Calu3 (cell line): ENCODE data around the gene ELOVL4. TPM values are rescaled to one million over a fixed set of nuclear protein-coding genes. Genes with fewer than 3 reads are reported as not detected.
A peak's percentile ranks its signal among the peaks of the same experiment; 100 is the strongest.

ENCODE experiments used
- BruUV-seq: library from RNA; stranded (reverse); fragments of 400-500 nt; replicated peaks from 2 replicates; lab custom pipeline; 2021; lab: Mats Ljungman, UMichigan
- CTCF ChIA-PET: fragments of 300-600 bp; sonication (Branson Sonifier 250); formaldehyde crosslinking; loops from one replicate; lab custom pipeline; 2022; ENCODE audit warnings: antibody characterized with exemption; lab: Charles Lee
- DNase-seq: peaks from one replicate; pipeline ENCODE4 v3.0.0; 2022
- H3K27ac Mint-ChIP-seq: one replicate; pipeline ENCODE4 v1.8.0; 2022; ENCODE audit warnings: mixed read lengths; ENCODE audit not compliant: unreplicated experiment
- H3K27me3 Mint-ChIP-seq: one replicate; pipeline ENCODE4 v1.8.0; 2022; ENCODE audit warnings: mixed read lengths; ENCODE audit not compliant: unreplicated experiment
- H3K36me3 Mint-ChIP-seq: one replicate; pipeline ENCODE4 v1.8.0; 2022; ENCODE audit warnings: mild to moderate bottlenecking, moderate library complexity, mixed read lengths; ENCODE audit not compliant: insufficient read depth, unreplicated experiment
- H3K4me1 Mint-ChIP-seq: one replicate; pipeline ENCODE4 v1.8.0; 2022; ENCODE audit warnings: mild to moderate bottlenecking, low read depth, mixed read lengths; ENCODE audit not compliant: unreplicated experiment
- H3K4me3 Mint-ChIP-seq: one replicate; pipeline ENCODE4 v1.8.0; 2022; ENCODE audit warnings: mild to moderate bottlenecking, low read depth, moderate library complexity, mixed read lengths; ENCODE audit not compliant: unreplicated experiment
- H3K9me3 Mint-ChIP-seq: one replicate; pipeline ENCODE4 v1.8.0; 2022; ENCODE audit warnings: low read depth, mixed read lengths; ENCODE audit not compliant: unreplicated experiment
- intact Hi-C: fragments of 100-400 bp; cut with micrococcal nuclease; formaldehyde crosslinking; loops from one replicate; pipeline ENCODE4 v1.10.0; 2022; ENCODE audit not compliant: unreplicated experiment
- total RNA-seq: library from RNA; stranded (reverse); gene quantifications from 2 replicates; pipeline ENCODE4 v1.2.3, GENCODE V29; 2022
- TF ChIP-seq, protein P1 (sequence below): fragments of 200-600 bp; IDR thresholded peaks from one replicate; pipeline ENCODE4 v1.8.0; 2022; ENCODE audit warnings: antibody characterized with exemption; ENCODE audit not compliant: unreplicated experiment

ELOVL4 gene
- total RNA-seq, 1 experiment from 2014 or later, result 1.6 TPM

DNA sequence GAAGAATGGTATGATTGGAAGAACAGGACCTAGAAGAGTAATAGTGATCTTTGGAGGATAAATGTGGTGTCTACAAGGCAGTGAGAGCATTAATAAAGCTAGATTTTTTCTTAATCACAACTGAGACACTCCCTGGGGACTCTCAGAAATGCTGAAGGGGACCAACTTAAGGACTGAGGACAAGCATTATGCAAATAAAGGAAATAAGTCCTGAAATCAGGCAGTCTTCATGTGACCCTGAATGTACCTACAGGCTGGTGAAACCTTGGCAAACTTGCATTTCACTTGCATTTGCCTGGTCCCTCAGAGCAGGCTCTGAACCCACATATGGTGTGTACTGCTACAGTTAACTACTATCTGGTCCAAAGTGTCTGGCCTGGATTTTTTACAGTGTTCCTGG lies 37.8 kb upstream of the ELOVL4 start:
- CTCF ChIA-PET, result interaction anchor here (0.7 kb wide), 1 partner anchor 502 kb away, joined by 11 read pairs; no protein-coding TSS in a partner anchor
- no TSS peak for BruUV-seq
- Mint-ChIP-seq H3K4me3 (no peak overlapping the region), H3K36me3 (no peaks in the 10 kb centered on the region), H3K4me1 (no peaks in the 10 kb centered on the region), H3K27ac (no peak overlapping the region), H3K9me3 (no peaks in the 10 kb centered on the region), H3K27me3 (no peaks in the 10 kb centered on the region)
- intact Hi-C loops, result no loop called here
- no peak for DNase-seq
- TF ChIP-seq, protein P1, sequence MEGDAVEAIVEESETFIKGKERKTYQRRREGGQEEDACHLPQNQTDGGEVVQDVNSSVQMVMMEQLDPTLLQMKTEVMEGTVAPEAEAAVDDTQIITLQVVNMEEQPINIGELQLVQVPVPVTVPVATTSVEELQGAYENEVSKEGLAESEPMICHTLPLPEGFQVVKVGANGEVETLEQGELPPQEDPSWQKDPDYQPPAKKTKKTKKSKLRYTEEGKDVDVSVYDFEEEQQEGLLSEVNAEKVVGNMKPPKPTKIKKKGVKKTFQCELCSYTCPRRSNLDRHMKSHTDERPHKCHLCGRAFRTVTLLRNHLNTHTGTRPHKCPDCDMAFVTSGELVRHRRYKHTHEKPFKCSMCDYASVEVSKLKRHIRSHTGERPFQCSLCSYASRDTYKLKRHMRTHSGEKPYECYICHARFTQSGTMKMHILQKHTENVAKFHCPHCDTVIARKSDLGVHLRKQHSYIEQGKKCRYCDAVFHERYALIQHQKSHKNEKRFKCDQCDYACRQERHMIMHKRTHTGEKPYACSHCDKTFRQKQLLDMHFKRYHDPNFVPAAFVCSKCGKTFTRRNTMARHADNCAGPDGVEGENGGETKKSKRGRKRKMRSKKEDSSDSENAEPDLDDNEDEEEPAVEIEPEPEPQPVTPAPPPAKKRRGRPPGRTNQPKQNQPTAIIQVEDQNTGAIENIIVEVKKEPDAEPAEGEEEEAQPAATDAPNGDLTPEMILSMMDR, result no peak

DNA sequence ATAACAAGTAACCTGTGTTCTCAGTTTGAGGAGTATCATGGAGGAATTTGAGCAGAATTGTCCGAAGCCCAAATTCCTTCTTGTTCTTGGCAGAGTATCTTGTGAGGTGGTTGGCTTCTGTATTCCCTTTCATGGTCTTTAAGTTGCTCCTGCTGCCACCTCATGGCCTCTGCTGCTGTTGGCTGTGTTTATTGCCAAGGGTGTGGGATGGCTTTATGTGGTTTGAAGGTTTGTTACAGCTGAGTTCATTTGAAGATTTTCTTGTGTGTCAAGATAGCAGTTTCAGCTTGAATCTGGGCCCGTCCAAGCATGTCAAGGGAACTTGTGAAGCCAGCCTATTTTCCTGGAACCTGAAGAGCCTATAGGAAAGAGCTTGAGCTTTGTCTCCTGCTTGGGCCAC lies 36.9 kb upstream of the ELOVL4 start:
- BruUV-seq, result no TSS peak
- H3K4me3 Mint-ChIP-seq, result no peak overlapping the region
- H3K4me1 Mint-ChIP-seq, result no peaks in the 10 kb centered on the region
- H3K9me3 Mint-ChIP-seq, result no peaks in the 10 kb centered on the region
- TF ChIP-seq, protein P1, result no peak
- H3K36me3 Mint-ChIP-seq, result no peaks in the 10 kb centered on the region
- DNase-seq, result peak; percentile 6
- CTCF ChIA-PET, result no interaction called here
- intact Hi-C loops, result no loop called here
- no peak overlapping the region for H3K27ac Mint-ChIP-seq
- no peaks in the 10 kb centered on the region for H3K27me3 Mint-ChIP-seq

DNA sequence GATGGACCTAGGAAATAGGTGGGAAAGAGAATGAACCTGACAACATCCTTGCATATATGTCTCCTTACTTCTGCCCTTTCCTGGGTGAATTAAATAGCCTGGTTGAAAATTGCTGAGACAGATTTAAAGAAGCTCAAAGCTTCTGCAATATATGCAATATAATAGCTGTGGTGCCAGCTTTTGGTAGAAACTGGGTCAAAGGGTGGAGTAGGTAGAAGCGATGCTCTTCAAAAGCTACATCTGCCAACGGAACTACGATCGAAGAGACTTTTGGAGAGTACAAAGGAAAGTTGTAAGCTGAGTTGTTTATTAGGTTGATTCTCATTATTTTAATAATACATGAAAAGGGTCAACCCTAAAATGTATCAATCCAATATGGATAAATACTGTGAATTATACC lies 34.3 kb upstream of the ELOVL4 start:
- CTCF ChIA-PET, result interaction anchor here (0.7 kb wide), 1 partner anchor 51 kb away, joined by 7 read pairs; no protein-coding TSS in a partner anchor
- intact Hi-C loops, result no loop called here

DNA sequence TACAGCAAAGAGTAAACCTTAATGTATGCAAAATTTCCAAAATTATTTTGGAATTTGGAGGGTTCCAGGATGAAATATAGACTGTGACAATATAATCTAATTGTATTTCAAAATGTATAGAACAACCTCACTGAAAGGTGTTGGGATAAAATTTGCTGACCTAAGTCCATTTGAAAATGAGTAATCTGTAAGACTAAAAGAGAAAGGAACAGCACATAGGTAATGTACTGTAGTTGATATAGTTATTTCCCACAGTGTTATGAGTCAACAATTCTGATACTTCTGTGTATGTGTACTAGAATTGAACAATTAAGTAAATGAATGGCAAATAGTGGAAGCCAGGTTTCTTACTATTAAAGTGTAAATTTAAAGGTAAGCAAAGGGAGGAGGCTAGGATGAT lies 23.8 kb upstream of the ELOVL4 start:
- TF ChIP-seq, protein P1, result no peak
- intact Hi-C loops, result no loop called here

More for the DNA sequence above, 34.3 kb upstream of the ELOVL4 start:
- Mint-ChIP-seq H3K36me3 (no peaks in the 10 kb centered on the region), H3K4me3 (no peak overlapping the region), H3K9me3 (no peaks in the 10 kb centered on the region), H3K4me1 (no peaks in the 10 kb centered on the region), H3K27ac (no peak overlapping the region), H3K27me3 (no peaks in the 10 kb centered on the region)
- DNase-seq, result no peak
- BruUV-seq, result no TSS peak
- TF ChIP-seq, protein P1, result no peak

More for the DNA sequence above, 23.8 kb upstream of the ELOVL4 start:
- Mint-ChIP-seq H3K27me3 (no peaks in the 10 kb centered on the region), H3K4me1 (no peaks in the 10 kb centered on the region), H3K9me3 (no peaks in the 10 kb centered on the region), H3K4me3 (no peak overlapping the region), H3K27ac (no peak overlapping the region), H3K36me3 (no peaks in the 10 kb centered on the region)
- BruUV-seq, result no TSS peak
- CTCF ChIA-PET, result no interaction called here
- no peak for DNase-seq
